Mesenchymal stem cell (in vitro differentiated cells and primary cell): ENCODE results near the gene SPPL3.
A peak's percentile ranks its signal among the peaks of the same experiment; 100 is the strongest.

Source experiments
- DNase-seq: peaks from one replicate; pipeline ENCODE4 v3.0.0-alpha.2; 2013
- H2AFZ ChIP-seq: one replicate; pipeline ENCODE4 v1.6.1; 2013; ENCODE audit warnings: low read depth, mild to moderate bottlenecking, control low read depth, inconsistent platforms, low read length, moderate library complexity
- H2AK5ac ChIP-seq: 2 replicates; pipeline ENCODE4 v1.6.1; 2013; ENCODE audit warnings: low read length, moderate library complexity, mild to moderate bottlenecking, inconsistent platforms; ENCODE audit not compliant: severe bottlenecking
- H2BK120ac ChIP-seq: one replicate; pipeline ENCODE4 v1.6.1; 2013; ENCODE audit warnings: low read depth, mild to moderate bottlenecking, inconsistent platforms, low read length, moderate library complexity
- H2BK12ac ChIP-seq, 2 experiments: one replicate each; pipeline ENCODE4 v1.6.1; 2013; ENCODE audit warnings: inconsistent platforms in 2 of 2, low read length in 2 of 2, mild to moderate bottlenecking in 2 of 2, moderate library complexity in 2 of 2, control low read depth in 1 of 2
- H2BK15ac ChIP-seq: one replicate; pipeline ENCODE4 v1.6.1; 2013; ENCODE audit warnings: mild to moderate bottlenecking, low read depth, inconsistent platforms; ENCODE audit not compliant: poor library complexity, severe bottlenecking
- H2BK5ac ChIP-seq: 2 replicates; pipeline ENCODE4 v1.6.1; 2013; ENCODE audit warnings: low read depth, mild to moderate bottlenecking, low read length, control low read depth, inconsistent platforms; ENCODE audit not compliant: poor library complexity, severe bottlenecking
- H3K14ac ChIP-seq, 2 experiments: one replicate each; pipeline ENCODE4 v1.6.1; 2013; ENCODE audit warnings: inconsistent platforms in 2 of 2, low read length in 2 of 2, control low read depth in 1 of 2, mild to moderate bottlenecking in 1 of 2, moderate library complexity in 1 of 2
- H3K18ac ChIP-seq, 2 experiments: one replicate each; pipeline ENCODE4 v1.6.1; 2013; ENCODE audit warnings: inconsistent platforms in 2 of 2, low read length in 2 of 2, control low read depth in 1 of 2, low read depth in 1 of 2, mild to moderate bottlenecking in 1 of 2
- H3K23ac ChIP-seq, 2 experiments: one replicate each; pipeline ENCODE4 v1.6.1; 2013; ENCODE audit warnings: inconsistent platforms in 2 of 2, low read length in 2 of 2, mild to moderate bottlenecking in 2 of 2, moderate library complexity in 2 of 2, control low read depth in 1 of 2
- H3K27ac ChIP-seq: 2 replicates; pipeline ENCODE4 v1.5.1; 2013; ENCODE audit warnings: mild to moderate bottlenecking, moderate library complexity, low read length, control low read depth, inconsistent platforms; ENCODE audit not compliant: poor library complexity, severe bottlenecking
- H3K27me3 ChIP-seq, 2 experiments: 2 replicates each; pipeline versions ENCODE4 v1.6.1 to v1.7.0; 2013; ENCODE audit warnings: low read length in 2 of 2, mild to moderate bottlenecking in 2 of 2, moderate library complexity in 2 of 2, control low read depth in 1 of 2, inconsistent platforms in 1 of 2; ENCODE audit not compliant: control insufficient read depth in 1 of 2, insufficient read depth in 1 of 2
- H3K36me3 ChIP-seq, 2 experiments: 2 replicates each; pipeline versions ENCODE4 v1.6.1 to v1.7.0; 2013; ENCODE audit warnings: low read length in 2 of 2, control low read depth in 1 of 2, inconsistent platforms in 1 of 2, low read depth in 1 of 2, mild to moderate bottlenecking in 1 of 2; ENCODE audit not compliant: insufficient read depth in 2 of 2, control insufficient read depth in 1 of 2
- H3K4ac ChIP-seq, 2 experiments: one replicate each; pipeline ENCODE4 v1.6.1; 2013; ENCODE audit warnings: inconsistent platforms in 2 of 2, low read length in 2 of 2, mild to moderate bottlenecking in 2 of 2, moderate library complexity in 2 of 2, control low read depth in 1 of 2, low read depth in 1 of 2
- H3K4me1 ChIP-seq: 2 replicates; pipeline ENCODE4 v1.6.1; 2013; ENCODE audit warnings: low read depth, low read length, control low read depth; ENCODE audit not compliant: control insufficient read depth, insufficient read depth
- H3K4me2 ChIP-seq: 2 replicates; pipeline ENCODE4 v1.6.1; 2013; ENCODE audit warnings: low read length, mild to moderate bottlenecking, inconsistent platforms; ENCODE audit not compliant: poor library complexity, severe bottlenecking
- H3K4me3 ChIP-seq, 2 experiments: 2 replicates each; pipeline versions ENCODE4 v1.5.1 to v1.7.0; 2013; ENCODE audit warnings: low read length in 2 of 2, mild to moderate bottlenecking in 2 of 2, control low read depth in 1 of 2, low read depth in 1 of 2; ENCODE audit not compliant: insufficient read depth in 1 of 2
- H3K79me1 ChIP-seq: replicated peaks from 2 replicates; pipeline ENCODE4 v1.6.1; 2013; ENCODE audit warnings: mild to moderate bottlenecking, control low read depth, low read length, inconsistent platforms; ENCODE audit not compliant: poor library complexity, severe bottlenecking
- H3K9ac ChIP-seq: 2 replicates; pipeline ENCODE4 v1.7.0; 2013; ENCODE audit warnings: mild to moderate bottlenecking, low read length, moderate library complexity
- H3K9me3 ChIP-seq: 2 replicates; pipeline ENCODE4 v1.7.0; 2013; ENCODE audit warnings: mild to moderate bottlenecking, low read length; ENCODE audit not compliant: control insufficient read depth
- H4K8ac ChIP-seq: one replicate; pipeline ENCODE4 v1.6.1; 2013; ENCODE audit warnings: inconsistent platforms, mild to moderate bottlenecking, low read length, moderate library complexity
- H4K91ac ChIP-seq: one replicate; pipeline ENCODE4 v1.6.1; 2013; ENCODE audit warnings: mild to moderate bottlenecking, low read length, inconsistent platforms
- WGBS: methylation state at CpG from one replicate; pipeline ENCODE4 v1.1.7; 2013; ENCODE audit warnings: mixed read lengths; 5-methylcytosine and 5-hydroxymethylcytosine counted together

Gene SPPL3

GRCh38 chr12:120822832-120823503 lies 81.2 kb downstream of the SPPL3 start:
- H2BK15ac ChIP-seq, result no peak overlapping the region
- H3K23ac ChIP-seq, result no peak overlapping the region
- no peak overlapping the region for H2AK5ac ChIP-seq
- no peak overlapping the region for H3K14ac ChIP-seq
- no peak overlapping the region for H4K8ac ChIP-seq
- H2BK12ac ChIP-seq, result no peak overlapping the region
- H3K4me2 ChIP-seq, result no peak overlapping the region
- peaks cover 2% of the 10 kb centered on the region for H3K4me1 ChIP-seq
- no peaks in the 10 kb centered on the region for H3K9me3 ChIP-seq
- H3K18ac ChIP-seq, result no peak overlapping the region
- no peak overlapping the region for H3K4me3 ChIP-seq
- no peak overlapping the region for H2BK120ac ChIP-seq
- H3K4ac ChIP-seq, result no peak overlapping the region
- no peak overlapping the region for H2BK5ac ChIP-seq
- H2AFZ ChIP-seq, result no peak overlapping the region
- no peaks in the 10 kb centered on the region for H3K27me3 ChIP-seq
- no peak overlapping the region for H4K91ac ChIP-seq
- no peak overlapping the region for H3K27ac ChIP-seq
- no peak overlapping the region for H3K9ac ChIP-seq
- peaks cover 24% of the 10 kb centered on the region for H3K79me1 ChIP-seq
- no peak for DNase-seq
- 75% methylated on average over 7 of the region's 9 CpGs for WGBS
- H3K36me3 ChIP-seq, result no peaks in the 10 kb centered on the region

- Histone ChIP-seq H3K4ac (no peak overlapping the region), H2AFZ (no peak overlapping the region), H2BK12ac (no peak overlapping the region), H3K9me3 (no peaks in the 10 kb centered on the region), H2BK15ac (no peak overlapping the region), H3K4me2 (no peak overlapping the region), H3K4me3 (no peak overlapping the region), H3K18ac (no peak overlapping the region), H3K79me1 (peaks cover 28% of the 10 kb centered on the region), H3K9ac (no peak overlapping the region), H3K27me3 (no peaks in the 10 kb centered on the region), H4K91ac (no peak overlapping the region), H3K4me1 (peaks cover 2% of the 10 kb centered on the region), H2BK5ac (no peak overlapping the region), H3K23ac (no peak overlapping the region), H2BK120ac (no peak overlapping the region), H2AK5ac (no peak overlapping the region), H3K27ac (no peak overlapping the region), H3K36me3 (no peaks in the 10 kb centered on the region), H3K14ac (no peak overlapping the region), H4K8ac (no peak overlapping the region)
- WGBS, result 100% methylated on average over 1 of the region's 2 CpGs
- no peak for DNase-seq
These were observed 82.3 kb downstream of the SPPL3 start for GRCh38 chr12:120821878-120822277.

- Histone ChIP-seq H3K4ac (no peak overlapping the region), H3K4me2 (no peak overlapping the region), H3K23ac (no peak overlapping the region), H3K4me1 (peaks cover 2% of the 10 kb centered on the region), H3K36me3 (no peaks in the 10 kb centered on the region), H3K18ac (no peak overlapping the region), H2AK5ac (no peak overlapping the region), H2BK15ac (no peak overlapping the region), H3K27me3 (no peaks in the 10 kb centered on the region), H4K8ac (no peak overlapping the region), H2AFZ (no peak overlapping the region), H3K14ac (peak overlapping the region in 1 of 2 experiments; percentile 9), H3K9me3 (no peaks in the 10 kb centered on the region), H2BK5ac (no peak overlapping the region), H2BK12ac (no peak overlapping the region), H3K27ac (no peak overlapping the region), H3K9ac (no peak overlapping the region), H2BK120ac (no peak overlapping the region), H3K4me3 (no peak overlapping the region), H4K91ac (no peak overlapping the region), H3K79me1 (peaks cover 28% of the 10 kb centered on the region)
- DNase-seq, result no peak
- WGBS, result 92% methylated on average over 7 of the region's 7 CpGs
These were observed 83.2 kb downstream of the SPPL3 start for GRCh38 chr12:120820884-120821510.

- Histone ChIP-seq H4K8ac (no peak overlapping the region), H3K9me3 (no peaks in the 10 kb centered on the region), H4K91ac (no peak overlapping the region), H3K23ac (no peak overlapping the region), H3K18ac (no peak overlapping the region), H3K36me3 (no peaks in the 10 kb centered on the region), H2BK120ac (no peak overlapping the region), H2BK15ac (no peak overlapping the region), H2AK5ac (no peak overlapping the region), H3K4ac (no peak overlapping the region), H3K4me2 (no peak overlapping the region), H3K14ac (no peak overlapping the region), H3K27ac (no peak overlapping the region), H3K9ac (no peak overlapping the region), H2BK12ac (no peak overlapping the region), H3K4me3 (no peak overlapping the region), H3K79me1 (peaks cover 35% of the 10 kb centered on the region), H2BK5ac (no peak overlapping the region), H3K27me3 (no peaks in the 10 kb centered on the region), H3K4me1 (peaks cover 2% of the 10 kb centered on the region), H2AFZ (no peak overlapping the region)
- 69% methylated on average over 1 of the region's 2 CpGs for WGBS
- no peak for DNase-seq
These were observed 85.7 kb downstream of the SPPL3 start for GRCh38 chr12:120818416-120818815.
